Endothelial cell (in vitro differentiated cells): ENCODE results near the gene CLASP2. TPM values are rescaled to one million over a fixed set of nuclear protein-coding genes. Genes with fewer than 3 reads are reported as not detected.
A peak's percentile ranks its signal among the peaks of the same experiment; 100 is the strongest.

Source experiments
- DNase-seq: peaks from one replicate; pipeline ENCODE4 v3.0.0; 2021; ENCODE audit warnings: low spot score
- H3K27ac Mint-ChIP-seq: one replicate; pipeline ENCODE4 v1.8.0; 2021; ENCODE audit warnings: mixed read lengths, inconsistent platforms; ENCODE audit not compliant: unreplicated experiment
- H3K27me3 Mint-ChIP-seq: one replicate; pipeline ENCODE4 v1.8.0; 2021; ENCODE audit warnings: mild to moderate bottlenecking, moderate library complexity, mixed read lengths, inconsistent platforms; ENCODE audit not compliant: unreplicated experiment
- H3K36me3 Mint-ChIP-seq: one replicate; pipeline ENCODE4 v1.8.0; 2021; ENCODE audit warnings: mild to moderate bottlenecking, low read depth, mixed read lengths, inconsistent platforms; ENCODE audit not compliant: unreplicated experiment
- H3K4me1 Mint-ChIP-seq: one replicate; pipeline ENCODE4 v1.8.0; 2021; ENCODE audit warnings: mild to moderate bottlenecking, mixed read lengths, inconsistent platforms; ENCODE audit not compliant: unreplicated experiment
- H3K4me3 Mint-ChIP-seq: one replicate; pipeline ENCODE4 v1.8.0; 2021; ENCODE audit warnings: mild to moderate bottlenecking, mixed read lengths, inconsistent platforms; ENCODE audit not compliant: unreplicated experiment
- H3K9me3 Mint-ChIP-seq: one replicate; pipeline ENCODE4 v1.8.0; 2021; ENCODE audit warnings: mixed read lengths, inconsistent platforms; ENCODE audit not compliant: unreplicated experiment
- CTCF ChIP-seq: fragments of 200-600 bp; sonication (generic); IDR thresholded peaks from one replicate; pipeline ENCODE4 v1.5.0; 2021; ENCODE audit warnings: antibody characterized with exemption; ENCODE audit not compliant: unreplicated experiment
- total RNA-seq: library from RNA; stranded (reverse); fragmentation: NEBNext Ultra II Directional; extraction: Animal tissue kit (Norgen Biotek cat#: 25700); gene quantifications from one replicate; pipeline ENCODE4 v1.2.1, GENCODE V29; 2021; ENCODE audit not compliant: unreplicated experiment

CLASP2 gene
- total RNA-seq, 1 donor from 2014 or later = 42.0 TPM

DNA sequence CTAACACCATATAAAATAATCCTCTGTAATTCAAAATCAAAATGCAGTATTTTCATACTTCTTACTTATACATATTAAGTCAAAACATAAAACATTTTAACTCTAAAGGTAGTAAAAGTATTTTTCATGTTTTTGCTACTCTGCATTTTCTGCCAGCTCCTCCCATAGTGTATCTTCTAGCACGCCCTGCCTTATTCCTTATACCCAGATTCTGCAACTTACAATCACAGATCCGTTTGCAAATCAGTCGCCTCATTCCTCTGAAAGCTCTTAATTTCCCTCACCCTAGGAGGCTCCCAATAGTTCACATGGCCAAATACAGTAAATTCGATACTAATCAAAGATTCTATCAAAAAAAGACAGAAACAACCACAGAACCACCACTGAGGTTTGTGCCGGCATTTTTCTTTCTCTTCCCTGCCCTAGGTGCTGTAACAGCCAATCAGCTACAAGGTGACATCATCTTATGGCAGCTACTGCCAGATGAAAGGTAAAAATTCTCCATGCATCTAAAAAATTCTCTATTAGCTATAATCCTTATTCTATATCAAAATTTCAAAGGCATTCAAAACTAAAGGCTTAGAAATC, 72.9 kb downstream of the CLASP2 start:
- Mint-ChIP-seq H3K27me3 (peaks cover 3% of the 10 kb centered on the region), H3K36me3 (peaks cover 4% of the 10 kb centered on the region), H3K4me1 (peaks cover 8% of the 10 kb centered on the region), H3K9me3 (no peaks in the 10 kb centered on the region), H3K27ac (peak overlapping the region; percentile 86), H3K4me3 (peak overlapping the region; percentile 86)
- DNase-seq = no peak
- no peak for TF ChIP-seq CTCF

- Mint-ChIP-seq H3K4me3 (no peak overlapping the region), H3K27me3 (peaks cover 3% of the 10 kb centered on the region), H3K36me3 (peaks cover 4% of the 10 kb centered on the region), H3K9me3 (no peaks in the 10 kb centered on the region), H3K27ac (no peak overlapping the region), H3K4me1 (peaks cover 6% of the 10 kb centered on the region)
- TF ChIP-seq CTCF = no peak
- no peak for DNase-seq
Measured at GRCh38 chr3:33644582-33644981, 73.5 kb downstream of the CLASP2 start.

GRCh38 chr3:33642806-33643205, 75.2 kb downstream of the CLASP2 start:
- H3K9me3 Mint-ChIP-seq = no peaks in the 10 kb centered on the region
- no peak for DNase-seq
- no peak overlapping the region for H3K27ac Mint-ChIP-seq
- peaks cover 2% of the 10 kb centered on the region for H3K27me3 Mint-ChIP-seq
- no peak for TF ChIP-seq CTCF
- H3K4me1 Mint-ChIP-seq = peaks cover 6% of the 10 kb centered on the region
- H3K4me3 Mint-ChIP-seq = no peak overlapping the region
- H3K36me3 Mint-ChIP-seq = no peaks in the 10 kb centered on the region

GRCh38 chr3:33639889-33640288, 78.2 kb downstream of the CLASP2 start:
- Mint-ChIP-seq H3K4me1 (peaks cover 4% of the 10 kb centered on the region), H3K27ac (no peak overlapping the region), H3K4me3 (no peak overlapping the region), H3K27me3 (no peaks in the 10 kb centered on the region), H3K36me3 (no peaks in the 10 kb centered on the region), H3K9me3 (no peaks in the 10 kb centered on the region)
- no peak for TF ChIP-seq CTCF
- no peak for DNase-seq

DNA sequence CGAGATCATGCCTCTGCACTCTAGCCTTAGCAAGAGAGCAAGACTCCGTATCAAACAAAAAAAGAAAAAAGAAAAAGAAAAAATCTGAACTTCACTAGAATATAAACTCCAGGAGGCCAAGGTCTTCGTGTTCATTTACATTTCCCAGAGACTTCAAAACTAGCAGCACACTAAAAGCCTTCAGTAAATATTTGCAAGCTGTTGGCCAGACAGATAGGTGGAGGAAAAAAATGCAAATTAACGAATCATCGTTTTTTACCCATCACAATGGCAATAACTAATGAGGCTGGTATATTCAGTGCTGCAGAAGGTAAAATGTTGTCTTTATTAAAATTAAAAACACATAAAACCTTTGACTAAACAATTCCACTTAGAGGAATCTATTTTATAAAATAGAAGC, 80.6 kb downstream of the CLASP2 start:
- no peak for DNase-seq
- Mint-ChIP-seq H3K9me3 (no peaks in the 10 kb centered on the region), H3K4me3 (no peak overlapping the region), H3K4me1 (peaks cover 4% of the 10 kb centered on the region), H3K27ac (no peak overlapping the region), H3K36me3 (no peaks in the 10 kb centered on the region), H3K27me3 (no peaks in the 10 kb centered on the region)
- TF ChIP-seq CTCF = no peak
